CD4-positive, alpha-beta T cell treated with Interleukin-17A for 4 hours (primary cell): ENCODE results near the gene WBP2NL.
"Not testable (repeated sequence)": the region's sequence is repeated elsewhere in the genome, so short reads cannot be mapped to it uniquely, and the experiment has no call there.

Experiments
- DNase-seq: peaks from one replicate; pipeline ENCODE4 v3.0.0-alpha.2; 2020; ENCODE audit warnings: mixed read lengths

WBP2NL gene

GRCh38 chr22:42039271-42039670 lies 40.7 kb downstream of the WBP2NL start:
- DNase-seq, result no peak

DNA sequence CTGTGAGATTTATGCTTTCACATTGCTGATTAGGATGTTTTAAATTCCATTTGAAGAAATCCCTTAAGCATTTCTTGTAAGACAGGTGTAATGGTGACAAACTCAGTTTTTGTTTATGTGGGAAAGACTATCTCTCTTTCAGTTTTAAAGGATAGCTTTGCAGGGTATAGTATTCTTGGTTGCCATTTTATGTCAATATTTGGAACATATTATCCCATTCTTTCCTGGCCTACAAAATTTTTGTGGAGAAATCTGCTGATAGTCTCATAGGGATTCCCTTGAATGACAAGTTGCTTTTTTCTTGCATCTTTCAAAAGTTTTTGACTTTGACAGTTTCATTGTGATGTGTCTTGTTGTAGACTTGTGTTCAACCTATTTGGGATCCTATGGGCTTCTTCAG lies 43.2 kb downstream of the WBP2NL start:
- DNase-seq, result no peak

- no peak for DNase-seq
Measured at GRCh38 chr22:42050641-42051180, 52.1 kb downstream of the WBP2NL start.

DNA sequence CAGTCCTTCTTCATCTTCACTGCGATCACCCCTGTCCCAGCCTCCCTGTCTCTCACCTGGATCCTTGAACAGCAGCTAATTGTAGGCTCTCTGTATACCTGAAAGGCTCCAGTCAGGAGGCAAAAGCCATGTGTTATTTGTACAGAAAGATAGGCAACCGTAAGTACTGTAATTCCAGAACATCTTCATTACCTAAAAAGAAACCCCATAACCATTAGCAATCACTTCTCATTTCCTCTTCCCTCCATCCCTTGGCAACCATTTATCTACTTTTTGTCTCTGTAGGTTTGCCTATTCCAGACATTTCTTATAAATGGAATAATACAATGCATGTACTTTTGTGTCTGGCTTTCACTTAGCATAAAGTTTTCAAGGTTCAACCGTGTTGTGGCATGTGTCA lies 54.2 kb downstream of the WBP2NL start:
- DNase-seq, result no peak

DNA sequence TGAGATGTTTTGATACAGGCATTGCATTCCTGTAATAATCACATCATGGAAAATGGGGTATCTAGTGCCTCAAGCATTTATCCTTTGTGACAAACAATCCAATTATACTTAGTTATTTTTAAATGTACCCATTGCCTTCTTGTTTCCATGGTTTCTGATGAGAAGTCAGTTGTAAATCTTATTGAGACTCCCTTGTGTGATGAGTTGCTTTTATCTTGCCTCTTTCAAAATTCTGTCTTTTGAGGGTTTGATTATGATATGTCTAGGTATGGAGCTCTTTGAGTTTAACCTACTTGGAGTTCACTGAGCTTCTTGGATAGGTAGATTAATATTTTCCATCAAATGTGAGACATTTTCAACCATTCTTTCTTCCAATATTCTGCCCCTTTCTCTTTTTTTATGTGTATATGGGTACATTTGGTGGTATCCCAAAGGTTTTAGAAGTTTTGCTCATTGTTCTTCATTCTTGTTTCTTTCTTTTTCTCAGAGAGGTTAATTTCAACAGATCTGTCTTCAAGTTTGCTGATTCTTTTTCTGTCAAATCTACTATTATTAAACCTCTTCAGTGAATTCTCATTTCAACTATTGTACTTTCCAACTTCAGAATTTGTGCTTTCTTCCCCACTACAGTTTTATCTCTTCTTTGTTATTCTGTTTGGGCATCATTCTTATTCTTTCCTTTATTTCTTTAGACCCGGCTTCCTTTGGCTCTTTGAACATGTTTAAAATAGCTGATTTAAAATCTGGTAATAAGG lies 58.3 kb downstream of the WBP2NL start:
- no peak for DNase-seq

GRCh38 chr22:42060489-42060888 lies 61.9 kb downstream of the WBP2NL start:
- DNase-seq, result no peak

GRCh38 chr22:42061041-42061440 lies 62.5 kb downstream of the WBP2NL start:
- no peak for DNase-seq

DNA sequence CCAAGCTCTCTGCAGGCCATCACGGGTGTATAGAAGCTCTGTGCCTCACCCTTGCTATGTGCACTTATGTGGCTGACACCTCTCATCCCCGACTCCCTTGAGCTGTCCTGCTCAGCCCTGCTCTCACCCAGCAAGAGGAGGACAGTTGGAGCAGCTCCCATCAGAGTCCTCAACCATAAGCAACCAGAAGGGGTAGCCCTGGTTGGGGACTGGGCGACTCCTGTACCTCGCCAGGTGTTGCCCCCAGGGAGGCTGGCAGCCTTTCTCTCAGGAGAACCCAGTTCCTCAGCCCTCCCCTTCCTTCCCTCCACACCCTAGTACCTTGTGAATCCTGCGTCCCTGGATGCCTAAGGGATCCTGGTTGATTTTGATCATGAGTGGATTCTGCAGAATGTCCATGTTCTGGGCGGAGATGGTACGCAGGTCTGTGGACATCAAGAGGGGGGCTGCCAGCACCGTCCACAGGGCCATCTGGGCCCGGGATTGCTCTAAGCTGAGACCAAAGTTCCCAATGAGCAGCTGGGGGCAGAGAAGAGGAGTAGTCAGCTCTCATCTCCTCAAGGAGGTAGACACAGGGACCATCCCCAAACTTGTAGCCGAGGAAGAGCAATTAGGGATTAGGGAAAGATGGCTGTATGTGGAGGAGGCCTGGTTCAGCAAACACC lies 64.0 kb downstream of the WBP2NL start:
- no peak for DNase-seq

- no peak for DNase-seq
Measured at GRCh38 chr22:42064629-42065028, 66.0 kb downstream of the WBP2NL start.

GRCh38 chr22:42065438-42066125 lies 67.0 kb downstream of the WBP2NL start:
- DNase-seq, result no peak

DNA sequence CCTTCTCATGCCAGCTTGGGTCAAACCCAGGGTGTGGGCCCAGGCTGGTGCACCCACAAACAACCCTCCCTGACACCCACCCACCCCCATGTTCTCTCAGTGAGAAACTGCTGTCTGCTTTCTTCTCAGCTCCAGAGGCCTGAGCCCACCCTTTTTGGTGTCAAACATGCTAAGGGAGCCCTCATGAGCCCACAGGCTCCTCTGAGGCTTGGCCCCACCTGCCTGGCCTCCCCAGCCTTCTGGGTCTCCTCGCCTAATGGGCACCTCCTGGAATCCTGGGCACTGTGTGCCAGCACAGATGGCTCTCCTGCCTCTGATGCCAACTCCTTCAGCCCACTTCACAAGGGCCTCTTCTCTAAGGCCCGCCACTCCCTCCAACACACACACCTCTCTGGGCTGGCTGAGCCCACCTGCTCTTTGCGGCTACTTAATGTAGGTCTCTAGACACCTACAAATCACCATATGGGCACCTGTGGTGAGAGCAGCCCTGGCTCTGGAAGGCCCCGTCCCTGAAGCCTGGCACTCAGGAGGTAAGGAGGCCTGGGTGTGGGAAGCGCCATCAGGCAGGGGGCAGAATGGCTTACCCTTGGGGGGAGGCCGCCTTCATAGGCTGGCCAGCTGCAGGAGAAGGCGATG lies 67.7 kb downstream of the WBP2NL start:
- no peak for DNase-seq

GRCh38 chr22:42066937-42067336 lies 68.3 kb downstream of the WBP2NL start:
- no peak for DNase-seq

DNA sequence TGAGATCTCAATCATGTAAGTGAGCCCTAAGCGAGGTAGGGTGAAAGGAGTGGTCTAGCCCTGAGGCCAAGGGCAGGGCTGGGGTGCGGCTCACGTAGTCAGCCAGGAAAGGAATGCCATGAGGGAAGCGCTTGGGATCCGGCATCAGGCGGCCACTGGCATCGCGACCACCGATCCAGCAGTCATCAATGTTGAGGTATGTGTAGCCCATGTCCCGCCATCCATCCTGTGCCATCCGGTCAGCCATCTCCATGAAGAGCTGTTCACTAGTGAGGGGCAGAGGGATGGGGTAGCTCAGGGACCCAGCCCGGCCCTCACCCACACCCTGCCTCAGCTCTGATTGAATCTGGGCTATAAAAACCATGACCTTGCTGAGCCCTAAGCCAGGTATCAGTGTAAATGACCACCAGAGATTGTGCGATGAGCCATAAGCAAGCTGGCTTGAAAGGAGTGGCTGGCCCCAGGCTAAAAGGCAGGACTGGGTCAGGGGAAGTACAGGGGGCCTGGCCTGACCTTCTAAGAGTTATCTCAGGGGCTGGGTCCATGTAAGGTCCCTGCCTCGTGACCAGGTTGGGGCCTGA lies 69.2 kb downstream of the WBP2NL start:
- DNase-seq, result no peak

GRCh38 chr22:42068291-42068690 lies 69.7 kb downstream of the WBP2NL start:
- no peak for DNase-seq

DNA sequence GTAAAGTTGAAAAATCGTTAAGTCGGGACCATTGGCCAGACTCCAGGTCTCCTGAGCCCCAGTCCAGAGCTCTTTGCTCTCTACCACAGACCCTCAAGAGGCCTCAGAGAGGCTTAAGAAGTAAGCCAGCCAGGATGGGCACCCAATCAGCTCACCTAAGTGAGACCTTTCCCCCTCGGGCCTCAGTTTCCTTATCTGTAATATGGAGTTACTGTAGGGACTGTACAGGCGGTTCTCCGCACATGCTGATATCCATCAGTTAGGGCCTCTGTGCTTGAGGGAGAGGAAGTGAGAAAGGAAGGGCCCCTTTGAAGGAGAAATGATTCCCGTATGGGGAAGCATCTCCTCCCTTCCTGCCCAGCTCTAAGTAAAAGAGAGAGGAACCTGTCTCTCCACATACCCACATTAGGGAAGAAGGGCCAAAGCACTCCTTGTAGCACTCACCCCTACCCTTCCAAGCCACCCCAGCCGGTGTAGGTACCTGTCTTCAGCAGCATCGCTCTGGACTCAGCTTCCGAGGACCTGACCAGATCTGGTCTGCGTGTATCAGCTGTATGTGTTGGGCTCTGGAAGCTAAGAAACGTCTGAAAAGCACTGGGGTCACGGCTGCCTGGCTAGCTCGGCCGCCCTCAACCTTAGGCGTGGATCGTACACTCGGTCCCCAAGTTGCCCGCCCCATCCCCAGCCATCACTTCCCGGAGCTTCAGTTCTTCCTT lies 71.4 kb downstream of the WBP2NL start:
- no peak for DNase-seq

DNA sequence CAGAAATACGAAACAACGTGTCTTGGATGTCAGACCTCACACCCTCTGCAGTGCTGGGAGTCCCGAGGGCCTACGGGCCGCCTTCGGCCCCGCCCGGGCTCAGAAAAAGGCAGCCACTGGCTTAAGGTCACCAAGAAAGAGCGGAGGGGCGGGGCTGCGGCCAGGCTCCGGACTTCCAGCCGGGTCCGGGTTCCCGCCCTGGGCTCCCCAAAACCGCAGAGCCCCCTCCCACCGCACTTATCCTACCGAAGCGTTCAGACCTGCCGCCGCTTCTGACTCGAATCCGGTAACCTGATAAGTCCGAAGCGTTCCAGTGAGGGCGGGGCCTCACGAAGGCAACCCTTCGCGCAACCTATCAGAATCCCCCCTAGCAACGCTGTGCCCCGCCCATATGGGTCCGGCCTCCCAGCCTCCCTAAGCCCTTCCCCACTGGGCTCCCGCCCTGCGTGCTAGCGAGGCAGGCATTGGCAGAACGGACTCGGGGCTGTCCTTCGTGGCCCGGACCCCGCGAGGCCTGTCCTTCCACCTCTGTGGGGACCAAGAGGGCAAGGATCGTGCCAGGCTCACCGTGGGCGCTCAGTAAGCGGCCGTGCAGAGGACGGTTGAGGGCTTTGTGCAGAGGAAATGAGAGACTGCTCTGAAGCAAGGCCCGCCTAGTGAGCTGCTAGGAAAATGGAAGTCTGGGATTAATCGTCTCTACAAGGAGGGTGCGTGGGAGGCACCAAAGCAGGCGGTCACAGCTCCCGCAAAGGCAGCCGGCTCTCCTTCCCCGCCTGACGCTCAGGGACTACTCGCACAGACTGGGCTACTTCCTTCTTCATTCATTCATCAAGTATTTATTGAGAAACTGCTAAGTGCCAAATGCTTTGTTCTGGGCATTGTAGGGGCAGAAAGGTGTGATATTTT lies 72.2 kb downstream of the WBP2NL start, which contains the start of gene NAGA:
NAGA (minus strand) TSS at position 296 of the 906 bp plus-strand sequence. CDS start 515 bp downstream, outside the sequence.
- peak; percentile 97 for DNase-seq

DNA sequence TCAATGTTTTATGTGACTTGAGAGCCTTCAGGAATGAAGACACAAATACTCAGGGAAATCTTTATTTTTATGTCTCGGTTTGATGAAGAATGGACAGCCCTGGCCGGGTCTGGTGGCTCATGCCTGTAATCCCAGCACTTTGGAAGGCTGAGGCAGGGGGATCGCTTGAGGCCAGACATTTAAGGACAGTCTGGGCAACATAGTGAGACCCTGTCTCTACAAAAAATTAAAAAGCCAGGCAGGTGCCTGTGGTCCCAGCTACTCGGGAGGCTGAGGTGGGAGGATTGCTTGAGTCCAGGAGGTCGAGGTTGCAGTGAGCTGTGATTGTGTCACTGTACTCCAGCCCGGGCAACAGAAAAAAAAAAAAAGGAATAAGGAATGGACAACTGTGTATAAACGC lies 72.9 kb downstream of the WBP2NL start:
- not testable (repeated sequence) for DNase-seq

DNA sequence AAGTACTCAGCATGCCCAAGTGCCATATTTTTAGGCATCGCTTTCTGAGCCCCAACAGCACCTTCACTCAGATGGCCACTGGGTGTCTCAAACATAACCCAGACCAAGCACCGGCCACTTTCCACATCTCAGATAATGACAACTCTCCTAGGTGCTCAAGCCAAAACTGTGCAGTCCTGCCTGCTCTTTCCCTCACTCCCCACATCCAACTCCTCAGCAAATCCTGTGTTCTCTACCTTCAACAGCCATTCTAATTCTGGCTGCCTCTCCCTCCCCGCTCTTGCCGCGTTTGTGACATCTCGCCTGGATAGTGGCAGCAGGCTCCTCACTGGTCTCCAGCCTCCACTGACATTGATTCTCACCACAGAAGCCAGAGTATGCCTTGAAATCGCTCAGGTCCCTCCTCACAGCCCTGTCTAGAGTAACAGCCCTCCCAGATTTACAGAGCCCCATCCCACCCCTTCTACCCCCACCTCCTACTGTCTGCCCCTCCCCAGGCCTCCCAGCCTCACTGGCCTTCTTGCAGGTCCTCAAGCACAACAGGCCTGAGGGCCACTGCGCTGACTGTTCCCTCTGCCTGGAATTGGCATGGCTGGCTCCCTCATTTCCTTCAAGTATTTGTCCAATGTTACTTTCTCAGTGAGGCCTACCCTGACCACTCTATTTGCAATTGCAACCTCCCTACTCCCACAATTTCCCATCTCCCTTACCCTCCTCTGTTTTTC lies 74.2 kb downstream of the WBP2NL start:
- no peak for DNase-seq

DNA sequence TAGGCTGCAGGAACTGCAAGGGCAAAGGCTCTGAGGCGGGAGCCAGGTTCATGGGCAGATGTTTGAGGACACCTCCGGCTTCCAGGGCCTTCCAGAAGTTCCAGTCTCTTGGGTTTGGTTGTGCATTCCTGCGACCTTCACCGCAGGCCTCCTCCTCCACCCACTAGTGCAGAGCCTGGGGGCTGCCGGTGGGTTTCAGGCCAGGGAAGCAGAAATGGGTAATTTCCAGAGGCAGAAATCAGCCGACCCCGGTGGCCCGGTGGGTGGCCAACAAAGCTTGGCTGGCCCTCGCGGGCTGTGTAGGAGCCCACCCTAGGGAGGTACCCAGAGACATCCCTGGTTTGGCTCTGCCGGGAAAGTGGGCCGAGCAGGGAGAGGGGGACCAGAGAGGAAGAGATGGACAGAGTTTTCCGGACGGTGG lies 75.0 kb downstream of the WBP2NL start:
- no peak for DNase-seq
